Panc1 (cell line): ENCODE results near the gene HJURP. TPM values are rescaled to one million over a fixed set of nuclear protein-coding genes. Genes with fewer than 3 reads are reported as not detected.
"Not testable (repeated sequence)": the region's sequence is repeated elsewhere in the genome, so short reads cannot be mapped to it uniquely, and the experiment has no call there.

ENCODE experiments used
- ATAC-seq: fragments of 200-7000 bp; cut with Tn5 transposase; 2 replicates; pipeline ENCODE4 v1.9.1; 2020; ENCODE audit warnings: mild to moderate bottlenecking, moderate library complexity
- BruUV-seq: library from RNA; stranded (reverse); fragments of 400-500 nt; replicated peaks from 2 replicates; lab custom pipeline; 2021; lab: Mats Ljungman, UMichigan
- CTCF ChIA-PET: fragments of 300-600 bp; sonication (Branson Sonifier 250); formaldehyde crosslinking; loops from one replicate; lab custom pipeline; 2022; ENCODE audit warnings: antibody characterized with exemption; lab: Charles Lee
- POLR2A ChIA-PET: fragments of 300-600 bp; sonication (Branson Sonifier 250); formaldehyde crosslinking; loops from one replicate; lab custom pipeline; 2022; ENCODE audit warnings: antibody characterized with exemption; lab: Charles Lee
- DNase-seq: peaks from one replicate; pipeline ENCODE4 v3.0.0-alpha.2; 2010; ENCODE audit warnings: low read depth, low spot score
- H3K27ac ChIP-seq: 2 replicates; pipeline ENCODE4 v1.5.1; 2011; ENCODE audit warnings: mild to moderate bottlenecking, low read length, inconsistent platforms
- H3K27me3 ChIP-seq: fragments of 200-500 bp; sonication (Bioruptor generic); 2 replicates; pipeline ENCODE4 v1.6.0; 2014; ENCODE audit warnings: low read length, inconsistent platforms; ENCODE audit not compliant: control insufficient read depth, insufficient read depth
- H3K36me3 ChIP-seq: fragments of 200-500 bp; sonication (Bioruptor generic); 2 replicates; pipeline ENCODE4 v1.5.1; 2014; ENCODE audit warnings: inconsistent platforms, mild to moderate bottlenecking, low read length, moderate library complexity; ENCODE audit not compliant: control insufficient read depth, insufficient read depth
- H3K4me1 ChIP-seq: 2 replicates; pipeline ENCODE4 v1.5.1; 2011; ENCODE audit warnings: inconsistent platforms, mild to moderate bottlenecking, low read length, moderate library complexity; ENCODE audit not compliant: control insufficient read depth, insufficient read depth
- H3K4me3 ChIP-seq, 2 experiments: 2 replicates each; pipeline ENCODE4 v1.5.1; 2011 to 2012; ENCODE audit warnings: low read depth in 2 of 2, low read length in 2 of 2, mild to moderate bottlenecking in 2 of 2, inconsistent platforms in 1 of 2, moderate library complexity in 1 of 2
- H3K9me3 ChIP-seq: fragments of 200-500 bp; sonication (Bioruptor generic); 2 replicates; pipeline ENCODE4 v1.5.1; 2014; ENCODE audit warnings: low read depth, mild to moderate bottlenecking, inconsistent platforms, low read length, moderate library complexity; ENCODE audit not compliant: control insufficient read depth, insufficient read depth
- POLR2AphosphoS5 ChIP-seq: IDR thresholded peaks from 2 replicates; pipeline ENCODE4 v1.6.1; 2012; ENCODE audit warnings: mild to moderate bottlenecking, low read depth, low read length, moderate library complexity
- REST ChIP-seq, 2 experiments: IDR thresholded peaks; 2 replicates each; pipeline ENCODE4 v1.6.1; 2011 to 2012; ENCODE audit warnings: low read depth in 2 of 2, control low read depth in 1 of 2, low read length in 1 of 2, mild to moderate bottlenecking in 1 of 2, moderate library complexity in 1 of 2; ENCODE audit not compliant: insufficient read depth in 1 of 2
- SIN3A ChIP-seq: IDR thresholded peaks from 2 replicates; pipeline ENCODE4 v1.6.1; 2012; ENCODE audit warnings: low read depth, mild to moderate bottlenecking, low read length, moderate library complexity, borderline replicate concordance; ENCODE audit not compliant: insufficient read depth
- TCF7L2 ChIP-seq: IDR thresholded peaks from 2 replicates; pipeline ENCODE4 v1.6.1; 2011; ENCODE audit warnings: mild to moderate bottlenecking, low read depth, low read length, inconsistent platforms
- in situ Hi-C: cut with HindIII; loops from 2 replicates; pipeline ENCODE4 v1.10.0; 2016; ENCODE audit warnings: low sequenced_read_pairs, low pct_unique_long_range_greater_than_20kb
- intact Hi-C: fragments of 100-400 bp; cut with micrococcal nuclease; formaldehyde crosslinking; loops from one replicate; pipeline ENCODE4 v1.10.0; 2022; ENCODE audit not compliant: unreplicated experiment
- total RNA-seq: library from RNA; stranded (reverse); gene quantifications from one replicate; pipeline ENCODE4 v1.2.1, GENCODE V29; 2021; ENCODE audit not compliant: unreplicated experiment
- TF ChIP-seq, protein P1 (sequence below): fragments of 450-650 bp; IDR thresholded peaks from 2 replicates; pipeline ENCODE4 v1.5.1; 2017; ENCODE audit warnings: mild to moderate bottlenecking

HJURP gene
- total RNA-seq, 1 experiment from 2014 or later, result 87.0 TPM

DNA sequence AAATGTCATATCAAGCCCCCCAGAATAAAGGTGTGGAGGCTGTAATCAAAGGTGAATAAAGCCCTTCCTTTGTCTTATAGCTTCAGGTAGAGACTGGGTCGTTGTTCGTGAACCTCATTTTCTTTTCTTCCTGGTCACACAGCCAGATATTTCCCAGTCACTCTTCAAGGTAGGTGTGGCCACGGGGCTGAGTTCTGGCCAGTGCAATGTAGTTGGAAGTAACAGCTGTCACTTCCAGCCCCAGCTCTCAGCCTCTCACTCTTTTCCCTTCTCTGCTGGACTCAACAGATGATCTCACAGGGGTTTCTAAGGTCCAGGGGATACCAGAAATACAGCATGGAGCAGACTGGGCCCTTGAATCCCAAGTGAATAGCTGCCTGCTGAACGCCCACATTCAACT lies 47.0 kb upstream of the HJURP start:
- CTCF ChIA-PET, result no interaction called here
- DNase-seq, result no peak
- Histone ChIP-seq H3K36me3 (no peaks in the 10 kb centered on the region), H3K27me3 (no peaks in the 10 kb centered on the region), H3K9me3 (no peaks in the 10 kb centered on the region), H3K27ac (no peak overlapping the region), H3K4me1 (no peaks in the 10 kb centered on the region), H3K4me3 (no peak overlapping the region)
- in situ Hi-C loops, result no loop called here
- no TSS peak for BruUV-seq
- TF ChIP-seq REST (IDR thresholded peaks at IDR 0.05; ENCODE audit: insufficient read depth in 1 of 2, low read depth in 2 of 2, low read length in 1 of 2) (no peak), TCF7L2 (no peak), POLR2AphosphoS5 (no peak), SIN3A (no peak)
- TF ChIP-seq, protein P1, sequence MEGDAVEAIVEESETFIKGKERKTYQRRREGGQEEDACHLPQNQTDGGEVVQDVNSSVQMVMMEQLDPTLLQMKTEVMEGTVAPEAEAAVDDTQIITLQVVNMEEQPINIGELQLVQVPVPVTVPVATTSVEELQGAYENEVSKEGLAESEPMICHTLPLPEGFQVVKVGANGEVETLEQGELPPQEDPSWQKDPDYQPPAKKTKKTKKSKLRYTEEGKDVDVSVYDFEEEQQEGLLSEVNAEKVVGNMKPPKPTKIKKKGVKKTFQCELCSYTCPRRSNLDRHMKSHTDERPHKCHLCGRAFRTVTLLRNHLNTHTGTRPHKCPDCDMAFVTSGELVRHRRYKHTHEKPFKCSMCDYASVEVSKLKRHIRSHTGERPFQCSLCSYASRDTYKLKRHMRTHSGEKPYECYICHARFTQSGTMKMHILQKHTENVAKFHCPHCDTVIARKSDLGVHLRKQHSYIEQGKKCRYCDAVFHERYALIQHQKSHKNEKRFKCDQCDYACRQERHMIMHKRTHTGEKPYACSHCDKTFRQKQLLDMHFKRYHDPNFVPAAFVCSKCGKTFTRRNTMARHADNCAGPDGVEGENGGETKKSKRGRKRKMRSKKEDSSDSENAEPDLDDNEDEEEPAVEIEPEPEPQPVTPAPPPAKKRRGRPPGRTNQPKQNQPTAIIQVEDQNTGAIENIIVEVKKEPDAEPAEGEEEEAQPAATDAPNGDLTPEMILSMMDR, result no peak
- POLR2A ChIA-PET, result no interaction called here
- intact Hi-C loops, result no loop called here
- no peak for ATAC-seq

DNA sequence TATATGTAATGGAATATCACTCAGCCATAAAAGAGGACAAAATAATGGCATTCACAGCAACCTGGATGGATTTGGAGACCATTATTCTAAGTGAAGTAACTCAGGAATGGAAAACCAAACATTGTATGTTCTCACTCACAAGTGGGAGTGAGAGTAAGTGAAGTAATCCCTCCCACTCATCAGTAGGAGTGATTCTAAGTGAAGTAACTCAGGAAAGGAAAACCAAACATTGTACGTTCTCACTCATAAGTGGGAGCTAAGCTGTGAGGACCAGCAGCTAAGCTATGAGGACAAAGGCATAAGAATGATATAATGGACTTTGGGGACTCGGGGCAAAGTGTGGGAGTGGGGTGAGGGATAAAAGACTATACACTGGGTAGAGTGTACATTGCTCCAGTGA lies 41.9 kb upstream of the HJURP start:
- CTCF ChIA-PET, in situ Hi-C loops, intact Hi-C loops: not testable (repeated sequence)

GRCh38 chr2:233892793-233893192 lies 38.5 kb upstream of the HJURP start:
- POLR2A ChIA-PET, result no interaction called here
- BruUV-seq, result no TSS peak

More for the DNA sequence above, 41.9 kb upstream of the HJURP start:
- DNase-seq, H3K9me3 ChIP-seq, BruUV-seq, H3K4me1 ChIP-seq, H3K4me3 ChIP-seq, ATAC-seq, H3K27me3 ChIP-seq, H3K36me3 ChIP-seq, POLR2A ChIA-PET, H3K27ac ChIP-seq: not testable (repeated sequence)

More at GRCh38 chr2:233892793-233893192, 38.5 kb upstream of the HJURP start:
- Histone ChIP-seq H3K27ac (no peak overlapping the region), H3K9me3 (no peaks in the 10 kb centered on the region), H3K27me3 (no peaks in the 10 kb centered on the region), H3K36me3 (no peaks in the 10 kb centered on the region), H3K4me1 (no peaks in the 10 kb centered on the region), H3K4me3 (no peak overlapping the region)
- intact Hi-C loops, result no loop called here
- TF ChIP-seq REST (IDR thresholded peaks at IDR 0.05; ENCODE audit: insufficient read depth in 1 of 2, low read depth in 2 of 2, low read length in 1 of 2) (no peak), POLR2AphosphoS5 (no peak), TCF7L2 (no peak), SIN3A (no peak)
- TF ChIP-seq, protein P1, result no peak
- DNase-seq (no peak), ATAC-seq (no peak)
- CTCF ChIA-PET, result no interaction called here
- in situ Hi-C loops, result no loop called here
